Activated CD8-positive, alpha-beta T cell treated with anti-CD3 and anti-CD28 coated beads for 36 hours (primary cell): ENCODE results near the gene C2CD3. TPM values are rescaled to one million over a fixed set of nuclear protein-coding genes. Genes with fewer than 3 reads are reported as not detected.

Experiments used
- ATAC-seq: fragments of 200-7000 bp; cut with Tn5 transposase; one replicate; pipeline ENCODE4 v1.10.0; 2021; ENCODE audit warnings: mild to moderate bottlenecking, moderate library complexity
- CTCF ChIA-PET: fragments of 350-600 bp; sonication (Branson Sonifier 250); formaldehyde crosslinking; loops from one replicate; lab custom pipeline; 2021; ENCODE audit warnings: antibody characterized with exemption; lab: Charles Lee
- POLR2A ChIA-PET: fragments of 350-600 bp; sonication (Branson Sonifier 250); formaldehyde crosslinking; loops from one replicate; lab custom pipeline; 2021; ENCODE audit warnings: antibody characterized with exemption; lab: Charles Lee
- DNase-seq: peaks from one replicate; pipeline ENCODE4 v3.0.0-alpha.2; 2020
- H3K27ac Mint-ChIP-seq: one replicate; pipeline ENCODE4 v1.8.0; 2021; ENCODE audit warnings: mild to moderate bottlenecking, mixed read lengths
- H3K27me3 Mint-ChIP-seq: one replicate; pipeline ENCODE4 v1.8.0; 2021; ENCODE audit warnings: mixed read lengths
- H3K36me3 Mint-ChIP-seq: one replicate; pipeline ENCODE4 v1.8.0; 2021; ENCODE audit warnings: low read depth, mixed read lengths
- H3K4me1 Mint-ChIP-seq: one replicate; pipeline ENCODE4 v1.8.0; 2021; ENCODE audit warnings: low read depth, mixed read lengths
- H3K4me3 Mint-ChIP-seq: one replicate; pipeline ENCODE4 v1.8.0; 2021; ENCODE audit warnings: mild to moderate bottlenecking, moderate library complexity, mixed read lengths
- H3K9me3 Mint-ChIP-seq: one replicate; pipeline ENCODE4 v1.8.0; 2021; ENCODE audit warnings: mixed read lengths
- intact Hi-C: fragments of 100-400 bp; cut with micrococcal nuclease; formaldehyde crosslinking; loops from one replicate; pipeline ENCODE4 v1.10.0; 2022
- total RNA-seq, 2 experiments: library from RNA; stranded (reverse); gene quantifications; one replicate each; pipeline ENCODE4 v1.2.3, GENCODE V29; 2021
- TF ChIP-seq, protein P1 (sequence below): fragments of 200-600 bp; IDR thresholded peaks from one replicate; pipeline ENCODE4 v1.8.0; 2022; ENCODE audit warnings: antibody characterized with exemption, mild to moderate bottlenecking

The C2CD3 gene
- total RNA-seq, 2 experiments from 2014 or later: 22.5 to 25.6 TPM

DNA sequence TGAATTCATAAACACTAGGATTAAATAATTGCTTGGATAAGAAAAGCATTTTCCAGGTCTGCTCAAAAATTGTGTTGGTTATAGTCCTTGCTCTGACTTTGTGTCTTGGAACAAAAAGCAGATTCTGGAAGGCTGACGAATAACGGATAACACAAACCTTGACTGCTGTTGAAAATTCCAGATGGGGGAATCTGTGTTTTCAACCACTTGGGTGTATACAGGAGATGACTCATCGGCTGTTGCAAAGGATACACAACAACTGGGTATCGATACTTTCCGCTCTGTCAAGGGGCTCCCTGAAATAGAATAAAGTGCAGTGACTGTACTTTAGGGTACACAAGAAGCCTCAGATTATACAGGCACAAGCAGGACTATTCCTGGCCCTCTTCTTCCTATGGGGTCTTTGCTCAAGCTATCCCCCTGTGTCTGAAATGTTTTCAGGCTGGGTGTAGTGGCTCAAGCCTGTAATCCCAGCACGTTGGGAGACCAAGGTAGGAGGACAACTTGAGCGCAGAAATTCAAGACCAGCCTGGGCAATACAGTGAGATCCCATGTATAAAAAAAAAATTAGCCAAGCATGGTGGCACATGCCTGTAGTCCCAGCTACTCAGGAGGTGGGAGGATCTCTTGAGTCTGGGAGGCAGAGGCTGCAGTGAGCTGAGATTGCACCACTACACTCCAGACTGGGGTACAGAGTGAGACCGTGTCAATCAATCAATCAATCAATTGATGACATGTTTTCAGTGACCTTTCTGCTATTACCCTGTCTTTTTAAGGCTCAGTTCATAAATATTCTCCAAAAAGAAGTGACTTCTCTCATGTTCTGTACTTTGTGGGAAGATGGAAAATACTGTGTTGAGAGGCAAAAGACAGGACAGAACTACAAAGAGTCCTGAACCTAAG lies 113.3 kb downstream of the C2CD3 start:
- H3K9me3 Mint-ChIP-seq: no peaks in the 10 kb centered on the region

DNA sequence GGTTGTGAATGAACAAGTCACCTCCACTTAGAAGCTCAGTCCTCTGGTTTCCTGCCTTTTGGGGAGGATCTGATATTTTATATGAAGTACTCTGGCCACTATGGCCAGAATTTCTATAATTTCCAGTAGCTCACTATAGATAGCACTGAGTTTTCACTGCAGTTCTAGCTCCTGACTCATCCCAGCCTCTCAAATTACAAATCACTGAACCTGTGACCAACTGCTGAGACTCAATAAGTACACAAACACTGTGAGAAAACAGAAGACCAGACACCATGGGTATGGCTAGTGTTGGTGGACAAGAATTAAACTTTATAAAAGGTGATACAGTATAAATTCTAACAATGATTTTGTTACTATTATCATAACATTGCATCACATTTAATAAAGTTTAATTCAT lies 114.9 kb downstream of the C2CD3 start:
- TF ChIP-seq, protein P1, sequence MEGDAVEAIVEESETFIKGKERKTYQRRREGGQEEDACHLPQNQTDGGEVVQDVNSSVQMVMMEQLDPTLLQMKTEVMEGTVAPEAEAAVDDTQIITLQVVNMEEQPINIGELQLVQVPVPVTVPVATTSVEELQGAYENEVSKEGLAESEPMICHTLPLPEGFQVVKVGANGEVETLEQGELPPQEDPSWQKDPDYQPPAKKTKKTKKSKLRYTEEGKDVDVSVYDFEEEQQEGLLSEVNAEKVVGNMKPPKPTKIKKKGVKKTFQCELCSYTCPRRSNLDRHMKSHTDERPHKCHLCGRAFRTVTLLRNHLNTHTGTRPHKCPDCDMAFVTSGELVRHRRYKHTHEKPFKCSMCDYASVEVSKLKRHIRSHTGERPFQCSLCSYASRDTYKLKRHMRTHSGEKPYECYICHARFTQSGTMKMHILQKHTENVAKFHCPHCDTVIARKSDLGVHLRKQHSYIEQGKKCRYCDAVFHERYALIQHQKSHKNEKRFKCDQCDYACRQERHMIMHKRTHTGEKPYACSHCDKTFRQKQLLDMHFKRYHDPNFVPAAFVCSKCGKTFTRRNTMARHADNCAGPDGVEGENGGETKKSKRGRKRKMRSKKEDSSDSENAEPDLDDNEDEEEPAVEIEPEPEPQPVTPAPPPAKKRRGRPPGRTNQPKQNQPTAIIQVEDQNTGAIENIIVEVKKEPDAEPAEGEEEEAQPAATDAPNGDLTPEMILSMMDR: no peak
- H3K36me3 Mint-ChIP-seq: peaks cover 30% of the 10 kb centered on the region
- no peaks in the 10 kb centered on the region for H3K9me3 Mint-ChIP-seq
- ATAC-seq (no peak), DNase-seq (no peak)
- CTCF ChIA-PET: interaction anchor here (1.4 kb wide), 1 partner anchor 86 kb away, joined by 3 read pairs; no protein-coding TSS in a partner anchor
- no peaks in the 10 kb centered on the region for H3K27me3 Mint-ChIP-seq
- H3K4me3 Mint-ChIP-seq: no peak overlapping the region
- POLR2A ChIA-PET: no interaction called here
- no peak overlapping the region for H3K27ac Mint-ChIP-seq
- peaks cover 6% of the 10 kb centered on the region for H3K4me1 Mint-ChIP-seq
- intact Hi-C loops: no loop called here

More for the DNA sequence above, 113.3 kb downstream of the C2CD3 start:
- no peak overlapping the region for H3K27ac Mint-ChIP-seq
- intact Hi-C loops: no loop called here
- peaks cover 7% of the 10 kb centered on the region for H3K4me1 Mint-ChIP-seq
- ChIA-PET POLR2A (no interaction called here), CTCF (no interaction called here)
- H3K27me3 Mint-ChIP-seq: no peaks in the 10 kb centered on the region
- TF ChIP-seq, protein P1: no peak
- no peak for ATAC-seq
- no peak overlapping the region for H3K4me3 Mint-ChIP-seq
- H3K36me3 Mint-ChIP-seq: peaks cover 34% of the 10 kb centered on the region
- no peak for DNase-seq

DNA sequence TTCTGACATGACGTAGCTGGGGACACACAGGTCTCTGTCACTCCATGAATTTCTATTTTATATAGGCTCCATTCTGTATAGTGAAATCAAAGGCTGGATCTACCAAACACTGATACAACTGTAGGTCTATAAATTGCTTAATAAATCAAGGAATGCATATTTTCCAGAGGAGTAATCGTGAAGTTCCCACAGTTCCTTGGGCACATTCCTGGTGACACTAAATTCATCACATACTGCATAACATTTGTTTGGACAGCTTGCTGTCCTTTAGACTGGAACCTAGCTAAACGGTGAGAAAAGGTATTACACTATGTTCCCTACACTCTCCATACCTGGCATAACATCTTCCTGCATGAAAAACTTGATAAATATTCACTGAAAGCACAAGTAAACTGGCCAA lies 120.3 kb downstream of the C2CD3 start:
- CTCF ChIA-PET: no interaction called here
- peaks cover 4% of the 10 kb centered on the region for H3K36me3 Mint-ChIP-seq

DNA sequence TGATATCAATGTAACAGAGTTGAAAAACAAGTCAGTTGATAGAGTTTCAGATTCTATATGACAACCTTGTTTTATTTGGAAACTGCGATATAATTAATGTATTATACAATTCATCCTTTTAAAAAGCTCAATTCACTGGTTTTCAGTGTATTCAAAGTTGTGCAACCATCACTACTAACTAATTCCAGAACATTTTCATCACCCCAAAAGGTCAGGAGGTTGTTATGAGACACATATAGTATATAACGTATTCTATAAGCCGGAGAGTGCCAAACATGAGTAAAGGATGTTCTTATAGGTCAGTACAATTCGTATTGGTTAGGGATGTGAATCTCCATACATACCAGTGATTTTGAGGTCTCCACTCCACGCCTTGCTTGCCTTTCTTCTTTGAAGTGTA lies 121.8 kb downstream of the C2CD3 start:
- H3K9me3 Mint-ChIP-seq: no peaks in the 10 kb centered on the region
- H3K36me3 Mint-ChIP-seq: peaks cover 8% of the 10 kb centered on the region
- no peak for DNase-seq
- POLR2A ChIA-PET: no interaction called here
- ATAC-seq: no peak
- CTCF ChIA-PET: no interaction called here
- TF ChIP-seq, protein P1: no peak
- no peak overlapping the region for H3K4me3 Mint-ChIP-seq
- no peaks in the 10 kb centered on the region for H3K27me3 Mint-ChIP-seq
- H3K27ac Mint-ChIP-seq: no peak overlapping the region
- intact Hi-C loops: no loop called here
- H3K4me1 Mint-ChIP-seq: no peaks in the 10 kb centered on the region

More for the DNA sequence above, 120.3 kb downstream of the C2CD3 start:
- H3K9me3 Mint-ChIP-seq: no peaks in the 10 kb centered on the region
- no peak overlapping the region for H3K4me3 Mint-ChIP-seq
- intact Hi-C loops: no loop called here
- H3K4me1 Mint-ChIP-seq: no peaks in the 10 kb centered on the region
- H3K27ac Mint-ChIP-seq: no peak overlapping the region
- POLR2A ChIA-PET: interaction anchor here (0.6 kb wide), 1 partner anchor 1286 kb away, joined by 3 read pairs; no protein-coding TSS in a partner anchor
- TF ChIP-seq, protein P1: no peak
- ATAC-seq (no peak), DNase-seq (no peak)
- no peaks in the 10 kb centered on the region for H3K27me3 Mint-ChIP-seq

DNA sequence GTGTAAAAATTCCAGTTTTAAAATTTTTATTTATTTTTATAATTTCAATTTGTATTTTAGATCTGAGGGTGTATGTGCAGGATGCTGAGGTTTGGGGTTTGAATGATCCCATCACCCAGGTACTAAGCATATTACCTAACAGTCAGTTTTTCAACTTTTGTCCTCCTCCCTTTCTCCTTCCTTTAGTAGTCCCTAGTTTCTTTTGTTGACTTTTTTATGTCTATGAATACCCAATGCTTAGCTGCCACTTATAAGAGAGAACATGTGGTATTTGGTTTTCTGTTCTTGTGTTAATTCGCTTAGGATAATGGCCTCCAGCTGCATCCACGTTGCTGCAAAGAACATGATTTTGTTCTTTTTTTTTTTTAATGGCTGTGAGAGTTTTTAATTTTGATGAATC lies 126.3 kb downstream of the C2CD3 start:
- Mint-ChIP-seq H3K27me3 (no peaks in the 10 kb centered on the region), H3K36me3 (peaks cover 15% of the 10 kb centered on the region), H3K9me3 (no peaks in the 10 kb centered on the region), H3K27ac (no peak overlapping the region), H3K4me3 (no peak overlapping the region), H3K4me1 (no peaks in the 10 kb centered on the region)
- intact Hi-C loops: no loop called here
- TF ChIP-seq, protein P1: no peak
- ATAC-seq (no peak), DNase-seq (no peak)
- POLR2A ChIA-PET: no interaction called here
- CTCF ChIA-PET: no interaction called here
